GM23248 (cell line): ENCODE measurements around the gene FRS2.

Source experiments
- EZH2 ChIP-seq: fragments of 200-600 bp; sonication (generic); IDR thresholded peaks from 2 replicates; pipeline ENCODE4 v1.6.1; 2018; ENCODE audit warnings: antibody characterized with exemption, mild to moderate bottlenecking; ENCODE audit not compliant: insufficient read depth, poor library complexity, severe bottlenecking
- EZH2phosphoT487 ChIP-seq: fragments of 200-600 bp; sonication (generic); IDR thresholded peaks from 2 replicates; pipeline ENCODE4 v1.6.1; 2018; ENCODE audit warnings: antibody characterized with exemption, moderate library complexity, mild to moderate bottlenecking, low read depth; ENCODE audit not compliant: insufficient read depth

DNA sequence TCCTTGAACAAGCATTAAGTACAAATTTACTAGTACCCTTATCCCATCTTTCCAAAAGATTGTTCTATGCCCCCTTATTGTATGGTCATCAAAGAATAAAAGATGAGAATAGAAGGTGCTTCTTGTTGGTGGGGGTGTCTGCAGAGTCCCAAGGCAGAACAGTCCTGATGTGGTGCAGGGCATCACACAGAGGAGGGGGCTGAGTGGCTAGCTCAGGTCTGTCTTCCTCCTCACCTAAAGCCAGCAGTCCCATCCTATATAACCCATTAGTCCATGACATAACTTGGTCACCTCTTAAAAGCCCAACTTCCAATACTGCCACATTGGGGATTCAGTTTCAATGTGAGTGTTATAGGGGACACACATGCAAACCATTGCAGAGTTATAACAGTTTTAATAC lies 130.6 kb downstream of the FRS2 start:
- TF ChIP-seq EZH2 (no peak), EZH2phosphoT487 (no peak)
